Measurements from ENCODE around the gene IKZF2.

IKZF2 gene

GRCh38 chr2:213089438-213089837, 62.0 kb downstream of the IKZF2 start:
- no peak overlapping the region for H3K9ac ChIP-seq (ENCODE audit: low read length)
- H3K9me3 ChIP-seq (ENCODE audit: control insufficient read depth, low read depth, low read length) = no peaks in the 10 kb centered on the region
- H3K27me3 ChIP-seq (ENCODE audit: control insufficient read depth, insufficient read depth, low read length) = no peaks in the 10 kb centered on the region
- no peaks in the 10 kb centered on the region for H3K36me3 ChIP-seq (ENCODE audit: control insufficient read depth, low read depth, low read length)
- H3K4me1 ChIP-seq (ENCODE audit: control insufficient read depth, low read depth, low read length) = peaks cover 12% of the 10 kb centered on the region
- H3K27ac ChIP-seq (ENCODE audit: low read length) = no peak overlapping the region
- H3K4me3 ChIP-seq (ENCODE audit: low read length) = no peak overlapping the region

GRCh38 chr2:213087040-213087439, 64.4 kb downstream of the IKZF2 start:
- no peaks in the 10 kb centered on the region for H3K9me3 ChIP-seq (ENCODE audit: control insufficient read depth, low read depth, low read length)
- no peak overlapping the region for H3K4me3 ChIP-seq (ENCODE audit: low read length)
- no peak overlapping the region for H3K27ac ChIP-seq (ENCODE audit: low read length)
- H3K9ac ChIP-seq (ENCODE audit: low read length) = no peak overlapping the region
- no peaks in the 10 kb centered on the region for H3K36me3 ChIP-seq (ENCODE audit: control insufficient read depth, low read depth, low read length)
- no peaks in the 10 kb centered on the region for H3K27me3 ChIP-seq (ENCODE audit: control insufficient read depth, insufficient read depth, low read length)
- H3K4me1 ChIP-seq (ENCODE audit: control insufficient read depth, low read depth, low read length) = peaks cover 12% of the 10 kb centered on the region

- peak overlapping the region; percentile 25 for H3K4me3 ChIP-seq (ENCODE audit: low read length)
- peaks cover 12% of the 10 kb centered on the region for H3K4me1 ChIP-seq (ENCODE audit: control insufficient read depth, low read depth, low read length)
- H3K9me3 ChIP-seq (ENCODE audit: control insufficient read depth, low read depth, low read length) = no peaks in the 10 kb centered on the region
- no peak overlapping the region for H3K27ac ChIP-seq (ENCODE audit: low read length)
- no peak overlapping the region for H3K9ac ChIP-seq (ENCODE audit: low read length)
- no peaks in the 10 kb centered on the region for H3K36me3 ChIP-seq (ENCODE audit: control insufficient read depth, low read depth, low read length)
- H3K27me3 ChIP-seq (ENCODE audit: control insufficient read depth, insufficient read depth, low read length) = no peaks in the 10 kb centered on the region
Measured at GRCh38 chr2:213086571-213086970, 64.8 kb downstream of the IKZF2 start.

GRCh38 chr2:213086050-213086449, 65.4 kb downstream of the IKZF2 start:
- Histone ChIP-seq H3K27me3 (ENCODE audit: control insufficient read depth, insufficient read depth, low read length) (no peaks in the 10 kb centered on the region), H3K9me3 (ENCODE audit: control insufficient read depth, low read depth, low read length) (no peaks in the 10 kb centered on the region), H3K9ac (ENCODE audit: low read length) (no peak overlapping the region), H3K27ac (ENCODE audit: low read length) (no peak overlapping the region), H3K36me3 (ENCODE audit: control insufficient read depth, low read depth, low read length) (no peaks in the 10 kb centered on the region), H3K4me1 (ENCODE audit: control insufficient read depth, low read depth, low read length) (peaks cover 12% of the 10 kb centered on the region), H3K4me3 (ENCODE audit: low read length) (peak overlapping the region; percentile 25)

GRCh38 chr2:213085538-213085937, 65.9 kb downstream of the IKZF2 start:
- H3K9me3 ChIP-seq (ENCODE audit: control insufficient read depth, low read depth, low read length) = no peaks in the 10 kb centered on the region
- no peak overlapping the region for H3K27ac ChIP-seq (ENCODE audit: low read length)
- H3K4me1 ChIP-seq (ENCODE audit: control insufficient read depth, low read depth, low read length) = peaks cover 12% of the 10 kb centered on the region
- H3K9ac ChIP-seq (ENCODE audit: low read length) = no peak overlapping the region
- H3K4me3 ChIP-seq (ENCODE audit: low read length) = no peak overlapping the region
- H3K27me3 ChIP-seq (ENCODE audit: control insufficient read depth, insufficient read depth, low read length) = no peaks in the 10 kb centered on the region
- no peaks in the 10 kb centered on the region for H3K36me3 ChIP-seq (ENCODE audit: control insufficient read depth, low read depth, low read length)

- no peak overlapping the region for H3K27ac ChIP-seq (ENCODE audit: low read length)
- no peak overlapping the region for H3K9ac ChIP-seq (ENCODE audit: low read length)
- no peak overlapping the region for H3K4me3 ChIP-seq (ENCODE audit: low read length)
- H3K4me1 ChIP-seq (ENCODE audit: control insufficient read depth, low read depth, low read length) = peaks cover 12% of the 10 kb centered on the region
- no peaks in the 10 kb centered on the region for H3K9me3 ChIP-seq (ENCODE audit: control insufficient read depth, low read depth, low read length)
- no peaks in the 10 kb centered on the region for H3K27me3 ChIP-seq (ENCODE audit: control insufficient read depth, insufficient read depth, low read length)
- H3K36me3 ChIP-seq (ENCODE audit: control insufficient read depth, low read depth, low read length) = no peaks in the 10 kb centered on the region
Measured at GRCh38 chr2:213084261-213084660, 67.2 kb downstream of the IKZF2 start.

- H3K4me1 ChIP-seq (ENCODE audit: control insufficient read depth, low read depth, low read length) = peaks cover 5% of the 10 kb centered on the region
- no peaks in the 10 kb centered on the region for H3K9me3 ChIP-seq (ENCODE audit: control insufficient read depth, low read depth, low read length)
- no peak overlapping the region for H3K9ac ChIP-seq (ENCODE audit: low read length)
- H3K36me3 ChIP-seq (ENCODE audit: control insufficient read depth, low read depth, low read length) = no peaks in the 10 kb centered on the region
- H3K4me3 ChIP-seq (ENCODE audit: low read length) = no peak overlapping the region
- no peak overlapping the region for H3K27ac ChIP-seq (ENCODE audit: low read length)
- H3K27me3 ChIP-seq (ENCODE audit: control insufficient read depth, insufficient read depth, low read length) = no peaks in the 10 kb centered on the region
Measured at GRCh38 chr2:213080969-213081617, 70.3 kb downstream of the IKZF2 start.

GRCh38 chr2:213079756-213080155, 71.7 kb downstream of the IKZF2 start:
- no peak overlapping the region for H3K4me3 ChIP-seq (ENCODE audit: low read length)
- H3K27me3 ChIP-seq (ENCODE audit: control insufficient read depth, insufficient read depth, low read length) = no peaks in the 10 kb centered on the region
- no peaks in the 10 kb centered on the region for H3K9me3 ChIP-seq (ENCODE audit: control insufficient read depth, low read depth, low read length)
- H3K36me3 ChIP-seq (ENCODE audit: control insufficient read depth, low read depth, low read length) = no peaks in the 10 kb centered on the region
- no peak overlapping the region for H3K27ac ChIP-seq (ENCODE audit: low read length)
- no peak overlapping the region for H3K9ac ChIP-seq (ENCODE audit: low read length)
- no peaks in the 10 kb centered on the region for H3K4me1 ChIP-seq (ENCODE audit: control insufficient read depth, low read depth, low read length)

- H3K27ac ChIP-seq (ENCODE audit: low read length) = no peak overlapping the region
- H3K9ac ChIP-seq (ENCODE audit: low read length) = no peak overlapping the region
- no peaks in the 10 kb centered on the region for H3K4me1 ChIP-seq (ENCODE audit: control insufficient read depth, low read depth, low read length)
- no peaks in the 10 kb centered on the region for H3K9me3 ChIP-seq (ENCODE audit: control insufficient read depth, low read depth, low read length)
- no peaks in the 10 kb centered on the region for H3K36me3 ChIP-seq (ENCODE audit: control insufficient read depth, low read depth, low read length)
- H3K27me3 ChIP-seq (ENCODE audit: control insufficient read depth, insufficient read depth, low read length) = no peaks in the 10 kb centered on the region
- H3K4me3 ChIP-seq (ENCODE audit: low read length) = no peak overlapping the region
Measured at GRCh38 chr2:213078686-213079085, 72.7 kb downstream of the IKZF2 start.

GRCh38 chr2:213069531-213069930, 81.9 kb downstream of the IKZF2 start:
- peaks cover 22% of the 10 kb centered on the region for H3K4me1 ChIP-seq (ENCODE audit: control insufficient read depth, low read depth, low read length)
- no peaks in the 10 kb centered on the region for H3K9me3 ChIP-seq (ENCODE audit: control insufficient read depth, low read depth, low read length)
- H3K9ac ChIP-seq (ENCODE audit: low read length) = no peak overlapping the region
- H3K36me3 ChIP-seq (ENCODE audit: control insufficient read depth, low read depth, low read length) = no peaks in the 10 kb centered on the region
- H3K4me3 ChIP-seq (ENCODE audit: low read length) = no peak overlapping the region
- no peaks in the 10 kb centered on the region for H3K27me3 ChIP-seq (ENCODE audit: control insufficient read depth, insufficient read depth, low read length)
- H3K27ac ChIP-seq (ENCODE audit: low read length) = no peak overlapping the region

- Histone ChIP-seq H3K9ac (ENCODE audit: low read length) (no peak overlapping the region), H3K27ac (ENCODE audit: low read length) (no peak overlapping the region), H3K36me3 (ENCODE audit: control insufficient read depth, low read depth, low read length) (no peaks in the 10 kb centered on the region), H3K27me3 (ENCODE audit: control insufficient read depth, insufficient read depth, low read length) (no peaks in the 10 kb centered on the region), H3K4me3 (ENCODE audit: low read length) (no peak overlapping the region), H3K4me1 (ENCODE audit: control insufficient read depth, low read depth, low read length) (peaks cover 22% of the 10 kb centered on the region), H3K9me3 (ENCODE audit: control insufficient read depth, low read depth, low read length) (no peaks in the 10 kb centered on the region)
Measured at GRCh38 chr2:213068676-213069359, 82.6 kb downstream of the IKZF2 start.

GRCh38 chr2:213067888-213068287, 83.5 kb downstream of the IKZF2 start:
- no peak overlapping the region for H3K27ac ChIP-seq (ENCODE audit: low read length)
- H3K4me1 ChIP-seq (ENCODE audit: control insufficient read depth, low read depth, low read length) = peaks cover 22% of the 10 kb centered on the region
- H3K27me3 ChIP-seq (ENCODE audit: control insufficient read depth, insufficient read depth, low read length) = no peaks in the 10 kb centered on the region
- no peak overlapping the region for H3K4me3 ChIP-seq (ENCODE audit: low read length)
- no peak overlapping the region for H3K9ac ChIP-seq (ENCODE audit: low read length)
- no peaks in the 10 kb centered on the region for H3K36me3 ChIP-seq (ENCODE audit: control insufficient read depth, low read depth, low read length)
- no peaks in the 10 kb centered on the region for H3K9me3 ChIP-seq (ENCODE audit: control insufficient read depth, low read depth, low read length)
